Liver (tissue), 9 donors: ENCODE measurements around the gene TBC1D9. TPM values are rescaled to one million over a fixed set of nuclear protein-coding genes. Genes with fewer than 3 reads are reported as not detected.

ENCODE experiments used
- DNase-seq: peaks from one replicate; pipeline ENCODE4 v3.0.0-alpha.2; 2017; ENCODE audit warnings: low spot score
- H3K27ac ChIP-seq, 2 donors: one replicate each; pipeline ENCODE4 v1.7.0; 2013; ENCODE audit warnings: inconsistent platforms in 2 of 2, low read length in 2 of 2, control low read depth in 1 of 2, low read depth in 1 of 2, mild to moderate bottlenecking in 1 of 2
- H3K27me3 ChIP-seq, 4 donors: one replicate each; pipeline versions ENCODE4 v1.6.1 to v1.7.0; 2013; ENCODE audit warnings: low read length in 3 of 4, inconsistent platforms in 1 of 4, mild to moderate bottlenecking in 1 of 4, moderate library complexity in 1 of 4; ENCODE audit not compliant: control insufficient read depth in 4 of 4, insufficient read depth in 4 of 4
- H3K36me3 ChIP-seq, 4 donors: one replicate each; pipeline versions ENCODE4 v1.6.1 to v1.7.0; 2013; ENCODE audit warnings: low read length in 3 of 4, mild to moderate bottlenecking in 3 of 4, low read depth in 1 of 4, moderate library complexity in 1 of 4; ENCODE audit not compliant: control insufficient read depth in 4 of 4, insufficient read depth in 3 of 4
- H3K4me1 ChIP-seq, 4 donors: one replicate each; pipeline versions ENCODE4 v1.6.1 to v1.7.0; 2013; ENCODE audit warnings: low read length in 3 of 4, mild to moderate bottlenecking in 3 of 4, moderate library complexity in 1 of 4; ENCODE audit not compliant: control insufficient read depth in 4 of 4, insufficient read depth in 4 of 4
- H3K4me3 ChIP-seq, 3 donors: one replicate each; pipeline versions ENCODE4 v1.6.1 to v1.7.0; 2013; ENCODE audit warnings: low read length in 3 of 3, control low read depth in 1 of 3, low read depth in 1 of 3, mild to moderate bottlenecking in 1 of 3
- H3K9ac ChIP-seq, 2 donors: one replicate each; pipeline ENCODE4 v1.7.0; 2013; ENCODE audit warnings: low read length in 2 of 2, mild to moderate bottlenecking in 2 of 2, moderate library complexity in 2 of 2, control low read depth in 1 of 2, low read depth in 1 of 2
- H3K9me3 ChIP-seq, 4 donors: one replicate each; pipeline versions ENCODE4 v1.6.1 to v1.7.0; 2013; ENCODE audit warnings: low read length in 3 of 4; ENCODE audit not compliant: control insufficient read depth in 4 of 4
- EGR1 ChIP-seq, 2 donors: IDR thresholded peaks; 2 replicates each; pipeline ENCODE4 v1.6.1; 2016 to 2018; ENCODE audit warnings: antibody characterized with exemption in 2 of 2, low read depth in 2 of 2
- FOXA1 ChIP-seq: IDR thresholded peaks from 2 replicates; pipeline ENCODE4 v1.6.1; 2016; ENCODE audit warnings: antibody characterized with exemption
- FOXA2 ChIP-seq: IDR thresholded peaks from 2 replicates; pipeline ENCODE4 v1.6.1; 2016; ENCODE audit warnings: antibody characterized with exemption
- GABPA ChIP-seq, 2 donors: IDR thresholded peaks in 1 of 2; conservative IDR thresholded peaks in 1 of 2; 2 replicates each; pipeline ENCODE4 v1.6.1; 2016; ENCODE audit warnings: antibody characterized with exemption in 2 of 2, mild to moderate bottlenecking in 1 of 2, moderate library complexity in 1 of 2
- HNF4A ChIP-seq, 2 donors: conservative IDR thresholded peaks; 2 replicates each; pipeline ENCODE4 v1.6.1; 2016; ENCODE audit warnings: antibody characterized with exemption in 2 of 2, mild to moderate bottlenecking in 2 of 2
- JUND ChIP-seq, 2 donors: IDR thresholded peaks; 2 replicates each; pipeline ENCODE4 v1.6.1; 2016; ENCODE audit warnings: antibody characterized with exemption in 2 of 2
- MAX ChIP-seq: IDR thresholded peaks from 2 replicates; pipeline ENCODE4 v1.6.1; 2016; ENCODE audit warnings: antibody characterized with exemption
- NR2F2 ChIP-seq: IDR thresholded peaks from 2 replicates; pipeline ENCODE4 v1.6.1; 2016; ENCODE audit warnings: antibody characterized with exemption
- RAD21 ChIP-seq, 2 donors: IDR thresholded peaks; 2 replicates each; pipeline ENCODE4 v1.6.1; 2016; ENCODE audit warnings: antibody characterized with exemption in 2 of 2, mild to moderate bottlenecking in 2 of 2
- REST ChIP-seq: IDR thresholded peaks from 2 replicates; pipeline ENCODE4 v1.6.1; 2016; ENCODE audit warnings: antibody characterized with exemption, mild to moderate bottlenecking
- RXRA ChIP-seq, 2 donors: IDR thresholded peaks; 2 replicates each; pipeline ENCODE4 v1.6.1; 2017 to 2018; ENCODE audit warnings: antibody characterized with exemption in 2 of 2, mild to moderate bottlenecking in 1 of 2
- SP1 ChIP-seq: IDR thresholded peaks from 2 replicates; pipeline ENCODE4 v1.6.1; 2018; ENCODE audit warnings: antibody characterized with exemption, mild to moderate bottlenecking
- TAF1 ChIP-seq: conservative IDR thresholded peaks from 2 replicates; pipeline ENCODE4 v1.6.1; 2016; ENCODE audit warnings: antibody characterized with exemption, mild to moderate bottlenecking
- WGBS: extraction: QIAGEN DNeasy Blood & Tissue Kit; methylation state at CpG from one replicate; pipeline ENCODE4 v1.1.7; 2013; 5-methylcytosine and 5-hydroxymethylcytosine counted together
- polyA plus RNA-seq, 2 donors: library from polyadenylated mRNA; stranded (reverse) in 1 of 2; unstranded in 1 of 2; fragments of 200-250 nt in 1 of 2; fragments of >200 nt in 1 of 2; fragmentation: Nextera tagmentation in 1 of 2; extraction: Ambion mirVana in 1 of 2; gene quantifications; one replicate each; pipeline versions ENCODE4 v1.2.1 to v1.2.3, GENCODE V29; 2013 to 2015
- total RNA-seq, 2 donors: library from RNA; depleted of rRNA; stranded (reverse); fragments of >200 nt; gene quantifications; one replicate each; pipeline ENCODE4 v1.2.3, GENCODE V29; 2014
- TF ChIP-seq, protein P1 (sequence below): IDR thresholded peaks from 2 replicates; pipeline ENCODE4 v1.6.1; 2016; ENCODE audit warnings: antibody characterized with exemption
- TF ChIP-seq, protein P2 (sequence below): IDR thresholded peaks from 2 replicates; pipeline ENCODE4 v1.6.1; 2016; ENCODE audit warnings: antibody characterized with exemption
- TF ChIP-seq, protein P3 (sequence below): fragments of 150-350 bp; IDR thresholded peaks from 2 replicates; pipeline ENCODE4 v1.5.1; 2017; ENCODE audit warnings: improper control_type of control experiment, low read depth, low read length; ENCODE audit not compliant: missing input control
- donor health status: healthy.
- donor health status: healthy.
- donor health status: healthy.
- donor health status: healthy.
- donor health status: healthy.

Gene TBC1D9
- total and polyA plus RNA-seq, 4 donors, result 1.4 to 8.5 (median 6.3) TPM

GRCh38 chr4:140781596-140781995 is 25.4 kb upstream of the TBC1D9 start (continued):
- no peak for TF ChIP-seq REST

DNA sequence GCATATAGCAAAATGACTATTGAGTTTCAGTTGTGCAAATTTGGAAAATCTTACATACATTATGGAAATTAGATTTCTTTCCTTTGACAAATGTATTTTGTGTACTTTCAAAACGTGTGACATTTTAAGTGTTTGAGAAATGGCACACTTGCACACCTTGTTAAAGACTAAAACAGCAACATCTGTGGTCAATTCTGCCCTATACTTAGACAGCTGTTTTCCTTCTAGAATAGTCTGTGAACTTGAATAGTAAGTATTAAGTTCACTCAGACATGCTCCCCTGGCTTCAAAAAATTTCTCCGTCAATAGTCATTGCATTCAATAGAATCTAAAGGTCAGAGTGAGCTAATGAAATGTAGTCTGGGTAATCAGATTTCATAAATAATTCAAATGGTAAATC is 21.7 kb upstream of the TBC1D9 start:
- Histone ChIP-seq H3K9ac (no peak overlapping the region), H3K27ac (no peak overlapping the region), H3K4me1 (no peaks in the 10 kb centered on the region), H3K9me3 (no peaks in the 10 kb centered on the region), H3K27me3 (no peaks in the 10 kb centered on the region), H3K36me3 (no peaks in the 10 kb centered on the region), H3K4me3 (no peak overlapping the region)
- DNase-seq, result no peak
- no peak for TF ChIP-seq FOXA2
- TF ChIP-seq RAD21 (IDR thresholded peaks at IDR 0.05), result no peak
- TF ChIP-seq REST, result no peak
- TF ChIP-seq, protein P1, sequence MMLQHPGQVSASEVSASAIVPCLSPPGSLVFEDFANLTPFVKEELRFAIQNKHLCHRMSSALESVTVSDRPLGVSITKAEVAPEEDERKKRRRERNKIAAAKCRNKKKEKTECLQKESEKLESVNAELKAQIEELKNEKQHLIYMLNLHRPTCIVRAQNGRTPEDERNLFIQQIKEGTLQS, result no peak
- no peak for TF ChIP-seq SP1
- TF ChIP-seq NR2F2, result no peak
- no peak for TF ChIP-seq JUND (IDR thresholded peaks at IDR 0.05)
- no peak for TF ChIP-seq RXRA (IDR thresholded peaks at IDR 0.05)
- TF ChIP-seq, protein P2, sequence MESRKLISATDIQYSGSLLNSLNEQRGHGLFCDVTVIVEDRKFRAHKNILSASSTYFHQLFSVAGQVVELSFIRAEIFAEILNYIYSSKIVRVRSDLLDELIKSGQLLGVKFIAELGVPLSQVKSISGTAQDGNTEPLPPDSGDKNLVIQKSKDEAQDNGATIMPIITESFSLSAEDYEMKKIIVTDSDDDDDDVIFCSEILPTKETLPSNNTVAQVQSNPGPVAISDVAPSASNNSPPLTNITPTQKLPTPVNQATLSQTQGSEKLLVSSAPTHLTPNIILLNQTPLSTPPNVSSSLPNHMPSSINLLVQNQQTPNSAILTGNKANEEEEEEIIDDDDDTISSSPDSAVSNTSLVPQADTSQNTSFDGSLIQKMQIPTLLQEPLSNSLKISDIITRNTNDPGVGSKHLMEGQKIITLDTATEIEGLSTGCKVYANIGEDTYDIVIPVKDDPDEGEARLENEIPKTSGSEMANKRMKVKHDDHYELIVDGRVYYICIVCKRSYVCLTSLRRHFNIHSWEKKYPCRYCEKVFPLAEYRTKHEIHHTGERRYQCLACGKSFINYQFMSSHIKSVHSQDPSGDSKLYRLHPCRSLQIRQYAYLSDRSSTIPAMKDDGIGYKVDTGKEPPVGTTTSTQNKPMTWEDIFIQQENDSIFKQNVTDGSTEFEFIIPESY, result no peak
- TF ChIP-seq EGR1 (IDR thresholded peaks at IDR 0.05; ENCODE audit: low read depth in 2 of 2), result no peak
- no peak for TF ChIP-seq MAX
- TF ChIP-seq HNF4A (conservative IDR thresholded peaks at IDR 0.05), result no peak
- TF ChIP-seq, protein P3, sequence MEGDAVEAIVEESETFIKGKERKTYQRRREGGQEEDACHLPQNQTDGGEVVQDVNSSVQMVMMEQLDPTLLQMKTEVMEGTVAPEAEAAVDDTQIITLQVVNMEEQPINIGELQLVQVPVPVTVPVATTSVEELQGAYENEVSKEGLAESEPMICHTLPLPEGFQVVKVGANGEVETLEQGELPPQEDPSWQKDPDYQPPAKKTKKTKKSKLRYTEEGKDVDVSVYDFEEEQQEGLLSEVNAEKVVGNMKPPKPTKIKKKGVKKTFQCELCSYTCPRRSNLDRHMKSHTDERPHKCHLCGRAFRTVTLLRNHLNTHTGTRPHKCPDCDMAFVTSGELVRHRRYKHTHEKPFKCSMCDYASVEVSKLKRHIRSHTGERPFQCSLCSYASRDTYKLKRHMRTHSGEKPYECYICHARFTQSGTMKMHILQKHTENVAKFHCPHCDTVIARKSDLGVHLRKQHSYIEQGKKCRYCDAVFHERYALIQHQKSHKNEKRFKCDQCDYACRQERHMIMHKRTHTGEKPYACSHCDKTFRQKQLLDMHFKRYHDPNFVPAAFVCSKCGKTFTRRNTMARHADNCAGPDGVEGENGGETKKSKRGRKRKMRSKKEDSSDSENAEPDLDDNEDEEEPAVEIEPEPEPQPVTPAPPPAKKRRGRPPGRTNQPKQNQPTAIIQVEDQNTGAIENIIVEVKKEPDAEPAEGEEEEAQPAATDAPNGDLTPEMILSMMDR, result no peak
- no peak for TF ChIP-seq GABPA (IDR thresholded peaks at IDR 0.05 in 1 of 2, conservative IDR thresholded peaks at IDR 0.05 in 1 of 2)
- no peak for TF ChIP-seq FOXA1
- TF ChIP-seq TAF1, result no peak
- 71% methylated on average over 2 of the region's 2 CpGs for WGBS
